GM12801 (cell line): Measurements from ENCODE around the gene CYTH4.

Source experiments
- TF ChIP-seq, protein P1 (sequence below): IDR thresholded peaks from one replicate; pipeline ENCODE4 v1.5.1; 2011; ENCODE audit warnings: control low read depth; ENCODE audit not compliant: insufficient read length; ENCODE audit errors: extremely low read depth

The CYTH4 gene

DNA sequence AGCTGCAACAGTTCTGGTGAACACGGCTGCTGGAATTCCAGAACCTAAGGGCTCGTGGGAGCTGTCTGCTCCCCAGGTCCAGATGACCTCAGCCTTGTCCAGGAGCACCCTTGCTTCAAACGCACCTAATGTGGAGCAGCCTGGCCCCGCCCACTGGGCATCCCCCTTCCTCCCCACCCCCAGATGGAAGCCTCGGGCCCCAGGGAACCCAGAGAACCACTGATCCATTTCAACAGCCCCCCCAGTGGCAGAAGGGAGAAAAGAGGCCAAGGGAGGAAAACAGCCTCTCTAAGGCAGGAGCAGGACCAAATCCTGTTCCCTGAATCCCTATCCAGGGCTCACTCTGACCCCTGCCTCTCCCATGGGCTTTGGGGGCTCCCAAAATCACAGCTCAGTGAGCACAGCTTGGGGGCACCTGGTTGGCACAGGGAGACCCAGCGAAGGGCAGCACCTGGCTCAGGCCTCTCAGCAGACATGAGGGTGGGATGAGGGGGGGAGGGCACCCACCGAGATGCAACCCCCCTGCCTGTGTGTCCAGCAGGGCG lies 1.2 kb downstream of the CYTH4 start:
- TF ChIP-seq, protein P1, sequence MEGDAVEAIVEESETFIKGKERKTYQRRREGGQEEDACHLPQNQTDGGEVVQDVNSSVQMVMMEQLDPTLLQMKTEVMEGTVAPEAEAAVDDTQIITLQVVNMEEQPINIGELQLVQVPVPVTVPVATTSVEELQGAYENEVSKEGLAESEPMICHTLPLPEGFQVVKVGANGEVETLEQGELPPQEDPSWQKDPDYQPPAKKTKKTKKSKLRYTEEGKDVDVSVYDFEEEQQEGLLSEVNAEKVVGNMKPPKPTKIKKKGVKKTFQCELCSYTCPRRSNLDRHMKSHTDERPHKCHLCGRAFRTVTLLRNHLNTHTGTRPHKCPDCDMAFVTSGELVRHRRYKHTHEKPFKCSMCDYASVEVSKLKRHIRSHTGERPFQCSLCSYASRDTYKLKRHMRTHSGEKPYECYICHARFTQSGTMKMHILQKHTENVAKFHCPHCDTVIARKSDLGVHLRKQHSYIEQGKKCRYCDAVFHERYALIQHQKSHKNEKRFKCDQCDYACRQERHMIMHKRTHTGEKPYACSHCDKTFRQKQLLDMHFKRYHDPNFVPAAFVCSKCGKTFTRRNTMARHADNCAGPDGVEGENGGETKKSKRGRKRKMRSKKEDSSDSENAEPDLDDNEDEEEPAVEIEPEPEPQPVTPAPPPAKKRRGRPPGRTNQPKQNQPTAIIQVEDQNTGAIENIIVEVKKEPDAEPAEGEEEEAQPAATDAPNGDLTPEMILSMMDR, result no peak

GRCh38 chr22:37284126-37284804 lies 2.0 kb downstream of the CYTH4 start:
- TF ChIP-seq, protein P1, result no peak

DNA sequence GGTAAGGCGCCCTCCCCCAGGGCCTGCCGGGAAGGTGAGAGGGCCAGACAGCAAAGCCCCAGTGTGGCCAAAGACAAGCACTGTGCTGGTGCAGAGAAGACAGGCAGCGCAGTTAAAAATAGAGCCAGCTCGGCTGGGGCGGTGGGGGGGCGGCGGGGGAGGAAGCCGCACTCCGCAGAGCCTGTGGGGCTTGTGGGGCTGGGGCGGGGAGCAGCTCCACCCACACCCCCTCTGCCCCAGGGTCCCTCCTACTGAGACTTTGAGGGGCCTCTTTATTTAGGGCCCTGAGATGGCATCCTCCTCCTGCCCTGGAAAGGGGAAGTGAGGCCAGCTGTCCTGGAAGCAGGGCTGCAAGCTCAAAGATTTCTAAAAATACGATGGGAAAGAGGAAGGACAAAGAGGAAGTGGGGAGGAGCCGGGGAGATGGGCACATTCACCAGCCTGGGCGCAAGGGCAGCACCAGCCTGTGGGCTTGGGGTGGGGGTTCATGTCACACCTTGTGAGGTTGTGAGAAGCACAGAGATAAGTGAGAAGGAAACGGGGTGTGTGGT lies 2.6 kb downstream of the CYTH4 start:
- TF ChIP-seq, protein P1, result no peak

DNA sequence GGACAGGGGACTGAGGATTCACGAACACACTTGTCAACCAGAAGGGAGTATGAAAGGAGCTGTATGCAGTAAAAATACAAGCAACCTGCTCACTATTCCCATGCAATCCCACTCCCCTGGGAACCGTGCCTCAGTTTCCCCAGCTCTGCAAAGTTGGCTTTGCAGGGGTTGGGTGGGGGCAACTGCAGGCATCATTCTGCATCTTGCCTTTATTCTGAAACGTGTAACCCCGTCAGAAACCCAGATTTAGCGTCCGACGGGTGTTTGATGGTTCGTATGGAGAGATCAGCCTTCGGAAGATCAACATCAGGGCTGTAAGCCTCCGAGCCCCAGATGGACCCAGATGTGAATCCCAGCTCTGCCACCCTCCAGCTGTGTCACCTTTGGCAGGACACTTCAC lies 3.6 kb downstream of the CYTH4 start:
- TF ChIP-seq, protein P1, result no peak

DNA sequence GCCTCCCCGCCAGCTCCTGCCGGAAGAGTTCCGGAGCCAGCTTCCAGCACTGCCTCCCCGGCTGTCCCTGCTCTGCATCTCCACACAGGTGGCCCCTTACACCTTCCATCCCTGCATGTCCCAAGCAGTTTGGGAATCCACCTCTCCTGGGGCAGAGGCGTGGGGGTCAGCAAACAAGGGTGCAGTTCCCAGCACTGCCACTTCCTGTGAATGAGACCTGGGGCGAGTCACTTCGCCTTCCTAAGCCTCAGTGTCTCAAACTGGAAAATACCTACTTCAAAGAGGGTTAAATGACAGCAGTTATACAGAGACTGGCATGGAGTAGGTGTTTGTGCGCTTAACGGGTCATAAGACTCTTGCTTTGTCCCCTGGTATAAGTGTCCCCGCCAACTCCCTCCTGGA lies 5.2 kb downstream of the CYTH4 start:
- TF ChIP-seq, protein P1, result no peak

GRCh38 chr22:37288521-37288920 lies 6.2 kb downstream of the CYTH4 start:
- TF ChIP-seq, protein P1, result no peak

GRCh38 chr22:37289156-37289735 lies 6.9 kb downstream of the CYTH4 start:
- TF ChIP-seq, protein P1, result no peak
